KMS-11 (cell line): ENCODE data around the gene ESPN.

Experiments
- H2AFZ ChIP-seq: fragments of 200-600 bp; sonication (generic); 2 replicates; pipeline ENCODE4 v1.6.1; 2016; ENCODE audit warnings: antibody characterized with exemption, mixed run types, low read depth
- H3K27ac ChIP-seq: fragments of 200-600 bp; sonication (generic); 2 replicates; pipeline ENCODE4 v1.6.1; 2016; ENCODE audit warnings: mild to moderate bottlenecking, mixed run types
- H3K27me3 ChIP-seq: fragments of 200-600 bp; sonication (generic); 2 replicates; pipeline ENCODE4 v1.6.1; 2017; ENCODE audit warnings: mild to moderate bottlenecking, low read depth, mixed run types, moderate library complexity; ENCODE audit not compliant: insufficient read depth
- H3K36me3 ChIP-seq: fragments of 200-600 bp; sonication (generic); 2 replicates; pipeline ENCODE4 v1.6.1; 2017; ENCODE audit warnings: mild to moderate bottlenecking, mixed run types; ENCODE audit not compliant: insufficient read depth
- H3K4me1 ChIP-seq: fragments of 200-600 bp; sonication (generic); 2 replicates; pipeline ENCODE4 v1.6.1; 2016; ENCODE audit warnings: mild to moderate bottlenecking, low read depth, mixed run types; ENCODE audit not compliant: poor library complexity, severe bottlenecking
- H3K4me2 ChIP-seq: fragments of 200-600 bp; sonication (generic); 2 replicates; pipeline ENCODE4 v1.7.0; 2016; ENCODE audit warnings: mild to moderate bottlenecking, mixed run types
- H3K4me3 ChIP-seq: fragments of 200-600 bp; sonication (generic); IDR thresholded peaks from 2 replicates; pipeline ENCODE4 v1.6.1; 2017; ENCODE audit warnings: low read depth, low read length, mixed read lengths; ENCODE audit not compliant: insufficient read depth
- H3K79me2 ChIP-seq: fragments of 200-600 bp; sonication (generic); 2 replicates; pipeline ENCODE4 v1.6.1; 2016; ENCODE audit warnings: low read depth, mixed run types; ENCODE audit not compliant: insufficient read depth
- H3K9ac ChIP-seq: fragments of 200-600 bp; sonication (generic); 2 replicates; pipeline ENCODE4 v1.6.1; 2016; ENCODE audit warnings: mild to moderate bottlenecking, mixed run types
- H4K20me1 ChIP-seq: fragments of 200-600 bp; sonication (generic); 2 replicates; pipeline ENCODE4 v1.6.1; 2016; ENCODE audit warnings: mild to moderate bottlenecking, mixed run types; ENCODE audit not compliant: insufficient read depth
- TF ChIP-seq, protein P1 (sequence below): fragments of 200-600 bp; sonication (generic); conservative IDR thresholded peaks from 2 replicates; pipeline ENCODE4 v1.6.1; 2017; ENCODE audit warnings: low read depth, mild to moderate bottlenecking, antibody characterized with exemption, low read length, moderate library complexity, mixed read lengths

ESPN gene, protein sequence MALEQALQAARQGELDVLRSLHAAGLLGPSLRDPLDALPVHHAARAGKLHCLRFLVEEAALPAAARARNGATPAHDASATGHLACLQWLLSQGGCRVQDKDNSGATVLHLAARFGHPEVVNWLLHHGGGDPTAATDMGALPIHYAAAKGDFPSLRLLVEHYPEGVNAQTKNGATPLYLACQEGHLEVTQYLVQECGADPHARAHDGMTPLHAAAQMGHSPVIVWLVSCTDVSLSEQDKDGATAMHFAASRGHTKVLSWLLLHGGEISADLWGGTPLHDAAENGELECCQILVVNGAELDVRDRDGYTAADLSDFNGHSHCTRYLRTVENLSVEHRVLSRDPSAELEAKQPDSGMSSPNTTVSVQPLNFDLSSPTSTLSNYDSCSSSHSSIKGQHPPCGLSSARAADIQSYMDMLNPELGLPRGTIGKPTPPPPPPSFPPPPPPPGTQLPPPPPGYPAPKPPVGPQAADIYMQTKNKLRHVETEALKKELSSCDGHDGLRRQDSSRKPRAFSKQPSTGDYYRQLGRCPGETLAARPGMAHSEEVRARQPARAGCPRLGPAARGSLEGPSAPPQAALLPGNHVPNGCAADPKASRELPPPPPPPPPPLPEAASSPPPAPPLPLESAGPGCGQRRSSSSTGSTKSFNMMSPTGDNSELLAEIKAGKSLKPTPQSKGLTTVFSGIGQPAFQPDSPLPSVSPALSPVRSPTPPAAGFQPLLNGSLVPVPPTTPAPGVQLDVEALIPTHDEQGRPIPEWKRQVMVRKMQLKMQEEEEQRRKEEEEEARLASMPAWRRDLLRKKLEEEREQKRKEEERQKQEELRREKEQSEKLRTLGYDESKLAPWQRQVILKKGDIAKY

DNA sequence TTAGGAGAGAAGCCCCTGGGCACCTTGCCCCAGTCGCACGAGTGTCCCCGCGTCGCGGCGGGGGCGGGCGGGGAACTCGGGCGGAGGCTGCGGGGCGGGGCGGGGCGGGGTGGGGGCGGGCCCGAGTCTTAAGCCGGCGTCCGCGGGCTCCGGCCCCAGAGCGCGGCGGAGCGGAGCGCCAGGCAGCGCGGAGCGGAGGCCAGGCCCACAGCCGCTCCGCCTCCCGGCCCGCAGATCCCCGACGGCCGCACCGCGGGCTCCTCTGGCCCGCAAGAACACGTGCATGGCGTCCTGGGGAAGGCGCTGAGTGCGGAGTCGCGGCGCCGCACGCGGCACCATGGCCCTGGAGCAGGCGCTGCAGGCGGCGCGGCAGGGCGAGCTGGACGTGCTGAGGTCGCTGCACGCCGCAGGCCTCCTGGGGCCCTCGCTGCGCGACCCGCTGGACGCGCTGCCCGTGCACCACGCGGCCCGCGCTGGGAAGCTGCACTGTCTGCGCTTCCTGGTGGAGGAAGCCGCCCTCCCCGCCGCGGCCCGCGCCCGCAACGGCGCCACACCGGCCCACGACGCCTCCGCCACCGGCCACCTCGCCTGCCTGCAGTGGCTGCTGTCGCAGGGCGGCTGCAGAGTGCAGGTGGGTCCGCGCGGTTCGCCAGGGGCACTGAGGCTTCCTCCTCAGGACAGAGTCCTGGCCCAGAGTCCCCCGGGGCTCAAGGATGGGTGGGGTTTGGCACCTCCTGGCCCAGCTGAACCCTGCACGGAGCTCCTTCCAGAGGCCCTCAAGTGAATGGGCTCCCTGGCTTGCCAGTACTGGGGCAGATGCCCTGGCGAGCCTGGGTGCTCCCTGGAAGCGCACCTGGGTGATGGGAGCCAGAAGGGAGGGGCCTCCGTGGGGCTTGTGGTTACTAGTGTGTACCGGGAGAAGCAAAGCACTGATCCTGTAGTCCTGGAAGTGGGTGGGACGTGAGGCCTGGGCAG, at the start of gene ESPN:
ESPN (plus strand) TSS at position 158 of the 975 bp plus-strand sequence; CDS start at position 338, 180 bp downstream.
- TF ChIP-seq, protein P1, sequence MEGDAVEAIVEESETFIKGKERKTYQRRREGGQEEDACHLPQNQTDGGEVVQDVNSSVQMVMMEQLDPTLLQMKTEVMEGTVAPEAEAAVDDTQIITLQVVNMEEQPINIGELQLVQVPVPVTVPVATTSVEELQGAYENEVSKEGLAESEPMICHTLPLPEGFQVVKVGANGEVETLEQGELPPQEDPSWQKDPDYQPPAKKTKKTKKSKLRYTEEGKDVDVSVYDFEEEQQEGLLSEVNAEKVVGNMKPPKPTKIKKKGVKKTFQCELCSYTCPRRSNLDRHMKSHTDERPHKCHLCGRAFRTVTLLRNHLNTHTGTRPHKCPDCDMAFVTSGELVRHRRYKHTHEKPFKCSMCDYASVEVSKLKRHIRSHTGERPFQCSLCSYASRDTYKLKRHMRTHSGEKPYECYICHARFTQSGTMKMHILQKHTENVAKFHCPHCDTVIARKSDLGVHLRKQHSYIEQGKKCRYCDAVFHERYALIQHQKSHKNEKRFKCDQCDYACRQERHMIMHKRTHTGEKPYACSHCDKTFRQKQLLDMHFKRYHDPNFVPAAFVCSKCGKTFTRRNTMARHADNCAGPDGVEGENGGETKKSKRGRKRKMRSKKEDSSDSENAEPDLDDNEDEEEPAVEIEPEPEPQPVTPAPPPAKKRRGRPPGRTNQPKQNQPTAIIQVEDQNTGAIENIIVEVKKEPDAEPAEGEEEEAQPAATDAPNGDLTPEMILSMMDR = no peak
- H2AFZ ChIP-seq = no peak within 1 kb of the TSS; the same call in 1 of the 2 replicates
- H3K4me2 ChIP-seq = no peak within 1 kb of the TSS
- no peak within 1 kb of the TSS for H3K27ac ChIP-seq
- no peaks in the 10 kb centered on the region for H3K79me2 ChIP-seq
- no peak within 1 kb of the TSS for H3K4me3 ChIP-seq
- H4K20me1 ChIP-seq = no peaks in the 10 kb centered on the region
- no peaks in the 10 kb centered on the region for H3K4me1 ChIP-seq
- H3K27me3 ChIP-seq = peaks cover 91% of the 10 kb centered on the region
- no peaks in the 10 kb centered on the region for H3K36me3 ChIP-seq
- H3K9ac ChIP-seq = no peak within 1 kb of the TSS

- Histone ChIP-seq H3K4me2 (no peak overlapping the region), H2AFZ (no peak overlapping the region), H4K20me1 (no peaks in the 10 kb centered on the region), H3K4me1 (peaks cover 11% of the 10 kb centered on the region), H3K9ac (no peak overlapping the region), H3K4me3 (no peak overlapping the region), H3K27ac (no peak overlapping the region), H3K79me2 (peaks cover 40% of the 10 kb centered on the region), H3K36me3 (no peaks in the 10 kb centered on the region), H3K27me3 (no peaks in the 10 kb centered on the region)
- TF ChIP-seq, protein P1 = no peak
Measured at GRCh38 chr1:6378096-6378746, 46.4 kb upstream of the ESPN start.

DNA sequence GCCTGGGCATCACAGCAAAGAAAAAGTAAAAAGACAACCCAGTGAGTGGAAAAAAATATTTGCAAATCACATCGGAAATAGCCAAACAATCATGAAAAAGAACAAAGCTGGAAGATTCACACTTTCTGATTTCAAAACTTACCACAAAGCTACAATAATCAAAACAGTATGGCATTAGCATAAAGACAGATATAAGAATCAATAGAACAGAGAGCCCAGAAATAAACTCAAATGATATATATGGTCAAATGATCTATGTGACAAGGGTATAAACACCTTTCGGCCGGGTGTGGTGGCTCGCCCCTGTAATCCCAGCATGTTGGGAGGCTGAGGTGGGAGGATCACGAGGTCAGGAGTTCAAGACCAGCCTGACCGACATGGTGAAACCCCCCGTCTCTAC, 44.5 kb upstream of the ESPN start:
- Histone ChIP-seq H3K4me3 (no peak overlapping the region), H3K36me3 (no peaks in the 10 kb centered on the region), H4K20me1 (no peaks in the 10 kb centered on the region), H3K4me1 (no peaks in the 10 kb centered on the region), H3K79me2 (peaks cover 34% of the 10 kb centered on the region; the same call in 1 of the 2 replicates), H3K27me3 (no peaks in the 10 kb centered on the region), H3K27ac (no peak overlapping the region), H3K9ac (no peak overlapping the region), H2AFZ (no peak overlapping the region), H3K4me2 (no peak overlapping the region)
- TF ChIP-seq, protein P1 = no peak
